ENCODE results near the gene TMF1. TPM values are rescaled to one million over a fixed set of nuclear protein-coding genes. Genes with fewer than 3 reads are reported as not detected.

Gene TMF1
- total RNA-seq, 1 experiment from 2014 or later: 2.7 TPM

- peak; percentile 30 for DNase-seq
- no peaks in the 10 kb centered on the region for H3K36me3 ChIP-seq
- no peak overlapping the region for H3K4me3 ChIP-seq
- H3K27me3 ChIP-seq: no peaks in the 10 kb centered on the region
- H3K9me3 ChIP-seq: no peaks in the 10 kb centered on the region
These were observed 30.7 kb upstream of the TMF1 start for GRCh38 chr3:69082805-69083204.

- DNase-seq: no peak
- no peak overlapping the region for H3K4me3 ChIP-seq
- H3K36me3 ChIP-seq: peaks cover under 1% of the 10 kb centered on the region; the same call in 1 of the 2 replicates
- no peaks in the 10 kb centered on the region for H3K27me3 ChIP-seq
- no peaks in the 10 kb centered on the region for H3K9me3 ChIP-seq
These were observed 30.2 kb upstream of the TMF1 start for GRCh38 chr3:69082361-69082760.

GRCh38 chr3:69081583-69082262 is 29.6 kb upstream of the TMF1 start:
- Histone ChIP-seq H3K36me3 (peaks cover 3% of the 10 kb centered on the region; the same call in 1 of the 2 replicates), H3K9me3 (no peaks in the 10 kb centered on the region), H3K4me3 (no peak overlapping the region), H3K27me3 (no peaks in the 10 kb centered on the region)
- no peak for DNase-seq

GRCh38 chr3:69080233-69080920 is 28.2 kb upstream of the TMF1 start, which contains the start of gene UBA3:
TSS of gene UBA3 (minus strand) at chr3:69080365. CDS start at chr3:69080353, 12 bp downstream.
- Histone ChIP-seq H3K4me3 (peak within 1 kb of the TSS; percentile 60), H3K36me3 (peaks cover 3% of the 10 kb centered on the region; the same call in 1 of the 2 replicates), H3K27me3 (no peaks in the 10 kb centered on the region), H3K9me3 (no peaks in the 10 kb centered on the region)
- peak; percentile 82 for DNase-seq

GRCh38 chr3:69079269-69080159 is 27.4 kb upstream of the TMF1 start:
- H3K27me3 ChIP-seq: no peaks in the 10 kb centered on the region
- H3K36me3 ChIP-seq: peaks cover 6% of the 10 kb centered on the region
- DNase-seq: peak; percentile 23
- H3K9me3 ChIP-seq: no peaks in the 10 kb centered on the region
- H3K4me3 ChIP-seq: peak overlapping the region; percentile 60

GRCh38 chr3:69072928-69073327 is 20.8 kb upstream of the TMF1 start:
- no peak overlapping the region for H3K4me3 ChIP-seq
- no peak for DNase-seq
- H3K36me3 ChIP-seq: peaks cover 9% of the 10 kb centered on the region
- no peaks in the 10 kb centered on the region for H3K9me3 ChIP-seq
- H3K27me3 ChIP-seq: no peaks in the 10 kb centered on the region

GRCh38 chr3:69066121-69066520 is 14.0 kb upstream of the TMF1 start:
- H3K9me3 ChIP-seq: no peaks in the 10 kb centered on the region
- H3K4me3 ChIP-seq: no peak overlapping the region
- no peaks in the 10 kb centered on the region for H3K27me3 ChIP-seq
- no peak for DNase-seq
- H3K36me3 ChIP-seq: peaks cover 18% of the 10 kb centered on the region

GRCh38 chr3:69065318-69065964 is 13.3 kb upstream of the TMF1 start:
- H3K4me3 ChIP-seq: no peak overlapping the region
- no peaks in the 10 kb centered on the region for H3K27me3 ChIP-seq
- no peak for DNase-seq
- peaks cover 20% of the 10 kb centered on the region for H3K36me3 ChIP-seq
- H3K9me3 ChIP-seq: no peaks in the 10 kb centered on the region

GRCh38 chr3:69063636-69064035 is 11.5 kb upstream of the TMF1 start:
- Histone ChIP-seq H3K9me3 (no peaks in the 10 kb centered on the region), H3K4me3 (no peak overlapping the region), H3K36me3 (peaks cover 27% of the 10 kb centered on the region), H3K27me3 (no peaks in the 10 kb centered on the region)
- DNase-seq: no peak

- H3K4me3 ChIP-seq: no peak overlapping the region
- no peaks in the 10 kb centered on the region for H3K9me3 ChIP-seq
- no peaks in the 10 kb centered on the region for H3K27me3 ChIP-seq
- peaks cover 38% of the 10 kb centered on the region for H3K36me3 ChIP-seq
- no peak for DNase-seq
These were observed 7.6 kb upstream of the TMF1 start for GRCh38 chr3:69059688-69060087.

- peaks cover 40% of the 10 kb centered on the region for H3K36me3 ChIP-seq
- no peak overlapping the region for H3K4me3 ChIP-seq
- no peaks in the 10 kb centered on the region for H3K9me3 ChIP-seq
- no peak for DNase-seq
- no peaks in the 10 kb centered on the region for H3K27me3 ChIP-seq
These were observed 6.8 kb upstream of the TMF1 start for GRCh38 chr3:69058947-69059224.

GRCh38 chr3:69058180-69058946 is 6.2 kb upstream of the TMF1 start:
- Histone ChIP-seq H3K27me3 (no peaks in the 10 kb centered on the region), H3K9me3 (no peaks in the 10 kb centered on the region), H3K36me3 (peaks cover 40% of the 10 kb centered on the region), H3K4me3 (no peak overlapping the region)
- no peak for DNase-seq

- H3K27me3 ChIP-seq: no peaks in the 10 kb centered on the region
- H3K36me3 ChIP-seq: peaks cover 30% of the 10 kb centered on the region
- DNase-seq: no peak
- no peaks in the 10 kb centered on the region for H3K9me3 ChIP-seq
- H3K4me3 ChIP-seq: peak overlapping the region; percentile 78
These were observed 352 bp upstream of the TMF1 start for GRCh38 chr3:69052472-69052898.

- Histone ChIP-seq H3K27me3 (no peaks in the 10 kb centered on the region), H3K4me3 (no peak overlapping the region), H3K9me3 (no peaks in the 10 kb centered on the region), H3K36me3 (peaks cover 25% of the 10 kb centered on the region)
- DNase-seq: no peak
These were observed 3.1 kb downstream of the TMF1 start for GRCh38 chr3:69048990-69049389.

- DNase-seq: no peak
- Histone ChIP-seq H3K9me3 (no peaks in the 10 kb centered on the region), H3K27me3 (no peaks in the 10 kb centered on the region), H3K4me3 (no peak overlapping the region), H3K36me3 (peaks cover 53% of the 10 kb centered on the region)
These were observed 7.5 kb downstream of the TMF1 start for GRCh38 chr3:69044608-69045007.

- Histone ChIP-seq H3K27me3 (no peaks in the 10 kb centered on the region), H3K36me3 (peaks cover 58% of the 10 kb centered on the region), H3K9me3 (no peaks in the 10 kb centered on the region), H3K4me3 (no peak overlapping the region)
- DNase-seq: no peak
These were observed 18.7 kb downstream of the TMF1 start for GRCh38 chr3:69033470-69033869.

Measured in MG63 (cell line).